Right renal cortex interstitium (tissue), 3 donors: Measurements from ENCODE around the gene IL1R1. TPM values are rescaled to one million over a fixed set of nuclear protein-coding genes. Genes with fewer than 3 reads are reported as not detected.

Source experiments
- DNase-seq, 3 donors: peaks; one replicate each; pipeline ENCODE4 v3.0.0-alpha.2; 2013; ENCODE audit warnings: low read depth in 3 of 3, low spot score in 2 of 3
- polyA plus RNA-seq, 3 donors: library from polyadenylated mRNA; unstranded; fragments of 120-200 nt; gene quantifications; one replicate each; pipeline ENCODE4 v1.2.1, GENCODE V29; 2013; ENCODE audit not compliant: insufficient read length in 3 of 3

IL1R1 gene
- polyA plus RNA-seq, 3 donors, result 29.6 to 37.2 (median 37.1) TPM

DNA sequence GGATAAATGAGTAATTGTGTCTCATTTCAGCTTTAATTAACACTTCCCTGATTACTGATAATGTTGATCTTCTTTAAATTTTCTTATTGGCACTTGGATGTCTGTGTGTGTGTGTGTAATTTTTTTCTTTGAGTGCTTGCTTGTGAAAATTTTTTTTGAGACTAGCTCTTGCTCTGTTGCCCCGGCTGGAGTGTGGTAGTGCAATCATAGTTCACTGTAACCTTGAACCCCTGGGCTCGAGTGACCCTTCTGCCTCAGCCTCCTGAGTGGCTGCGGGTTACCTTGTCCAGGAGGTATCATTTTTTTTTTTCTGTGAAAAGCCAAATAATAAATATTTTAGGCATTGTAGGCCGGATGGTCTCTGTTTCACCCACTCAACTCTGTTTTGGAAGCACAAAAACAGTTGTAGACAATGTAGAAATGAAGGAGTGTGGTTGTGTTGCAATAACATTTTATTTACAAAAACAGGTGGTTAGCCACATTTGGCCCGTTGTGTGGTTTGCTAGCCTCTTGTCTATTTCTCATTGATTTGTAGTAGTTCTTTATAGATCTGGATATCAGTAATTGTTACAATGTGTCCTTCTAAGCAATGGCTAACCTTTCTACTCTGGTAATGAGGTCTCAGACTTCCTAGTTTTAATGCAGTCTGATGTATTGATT lies 52.2 kb downstream of the IL1R1 start:
- DNase-seq, result no peak

GRCh38 chr2:102197389-102198137 lies 55.0 kb downstream of the IL1R1 start:
- DNase-seq, result no peak

DNA sequence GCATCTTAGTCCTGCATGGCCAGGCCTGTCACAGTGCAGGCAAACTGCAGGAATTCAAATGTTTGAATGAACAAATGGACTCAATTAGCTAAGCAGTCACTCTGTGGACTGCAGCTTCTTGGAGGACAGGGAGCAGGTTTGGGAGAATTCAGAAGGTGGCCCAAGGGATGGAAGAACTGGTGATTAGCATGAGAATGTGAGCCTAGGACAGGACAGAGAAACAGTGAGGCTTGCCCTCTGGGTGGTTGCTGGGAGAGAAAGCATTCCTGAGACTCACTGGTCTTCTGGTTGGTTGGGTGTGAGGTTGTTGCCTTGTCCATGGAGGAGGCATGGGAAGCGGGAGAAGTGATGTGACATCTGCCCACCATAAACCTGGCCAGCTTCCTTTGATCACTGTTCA lies 58.0 kb downstream of the IL1R1 start:
- DNase-seq, result no peak

- DNase-seq, result no peak
These were observed 62.1 kb downstream of the IL1R1 start for GRCh38 chr2:102204638-102205037.

DNA sequence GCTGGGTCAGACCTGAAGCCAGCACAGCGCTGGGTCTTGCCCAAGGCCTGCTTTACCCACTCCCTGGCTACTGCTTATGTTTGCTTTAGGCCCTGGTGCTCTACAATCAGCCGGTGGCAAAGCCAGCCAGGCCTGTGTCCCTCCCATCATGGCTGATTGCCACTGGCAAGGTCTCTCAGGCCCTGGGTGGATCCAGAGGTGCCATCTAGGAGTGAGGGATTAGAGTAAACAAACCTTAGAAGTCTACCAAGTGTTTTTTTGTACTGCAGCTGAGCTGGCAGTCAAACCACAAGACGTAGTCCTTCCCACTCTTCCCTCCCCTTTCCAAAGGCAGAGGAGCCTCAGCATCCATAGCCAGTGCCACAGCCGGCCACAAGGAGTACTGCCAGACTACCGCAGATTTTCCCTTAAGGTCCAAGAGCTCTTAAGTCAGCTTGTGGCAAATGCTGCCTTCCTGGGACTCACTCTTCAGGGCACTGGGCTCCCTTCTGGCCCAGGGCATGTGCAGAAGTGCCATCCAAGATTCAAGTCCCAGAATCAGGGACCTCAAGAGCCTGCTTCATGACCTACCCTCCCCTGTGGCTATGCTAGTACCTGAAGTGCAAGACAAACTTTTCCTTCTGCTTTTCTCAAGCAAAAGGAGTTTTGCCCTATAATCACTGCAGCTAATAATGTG lies 64.3 kb downstream of the IL1R1 start:
- no peak for DNase-seq

- no peak for DNase-seq
These were observed 66.2 kb downstream of the IL1R1 start for GRCh38 chr2:102208774-102209173.

DNA sequence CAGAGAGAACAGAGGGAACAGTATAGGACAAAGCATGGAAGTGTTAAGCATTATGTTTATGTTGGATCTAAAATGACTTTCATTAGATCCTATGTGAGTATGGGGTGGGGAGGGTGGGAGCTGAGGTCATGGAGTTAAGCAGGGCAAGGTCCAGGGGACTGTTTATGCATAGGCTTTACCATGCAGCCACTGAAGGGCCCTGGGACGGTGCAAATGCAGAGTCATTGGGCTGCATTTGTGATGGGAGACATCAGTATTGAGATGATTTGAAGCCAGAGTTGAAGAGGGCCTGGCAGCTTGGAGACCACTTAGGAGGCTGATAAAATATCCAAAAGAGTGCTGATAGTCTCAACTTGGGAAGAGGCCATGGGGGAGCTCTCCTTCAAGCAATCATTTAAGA lies 66.9 kb downstream of the IL1R1 start:
- no peak for DNase-seq

DNA sequence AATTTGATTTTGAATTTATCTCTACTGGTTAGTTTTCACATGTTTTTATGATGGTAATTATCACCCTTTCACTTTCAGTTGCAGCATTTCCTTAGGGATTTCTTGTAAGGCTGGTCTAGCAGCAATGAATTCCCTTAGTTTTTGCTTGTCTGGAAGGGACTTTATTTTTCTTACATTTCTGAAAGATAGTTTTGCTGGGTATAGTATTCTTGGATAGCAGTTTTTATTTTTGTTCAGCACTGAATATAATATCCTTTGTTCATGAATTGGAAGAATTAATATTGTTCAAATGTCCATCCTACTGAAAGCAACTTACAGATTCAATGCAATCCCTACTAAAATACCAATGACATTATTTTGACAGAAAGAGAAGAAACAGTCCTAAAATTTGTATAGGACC lies 74.5 kb downstream of the IL1R1 start:
- no peak for DNase-seq

DNA sequence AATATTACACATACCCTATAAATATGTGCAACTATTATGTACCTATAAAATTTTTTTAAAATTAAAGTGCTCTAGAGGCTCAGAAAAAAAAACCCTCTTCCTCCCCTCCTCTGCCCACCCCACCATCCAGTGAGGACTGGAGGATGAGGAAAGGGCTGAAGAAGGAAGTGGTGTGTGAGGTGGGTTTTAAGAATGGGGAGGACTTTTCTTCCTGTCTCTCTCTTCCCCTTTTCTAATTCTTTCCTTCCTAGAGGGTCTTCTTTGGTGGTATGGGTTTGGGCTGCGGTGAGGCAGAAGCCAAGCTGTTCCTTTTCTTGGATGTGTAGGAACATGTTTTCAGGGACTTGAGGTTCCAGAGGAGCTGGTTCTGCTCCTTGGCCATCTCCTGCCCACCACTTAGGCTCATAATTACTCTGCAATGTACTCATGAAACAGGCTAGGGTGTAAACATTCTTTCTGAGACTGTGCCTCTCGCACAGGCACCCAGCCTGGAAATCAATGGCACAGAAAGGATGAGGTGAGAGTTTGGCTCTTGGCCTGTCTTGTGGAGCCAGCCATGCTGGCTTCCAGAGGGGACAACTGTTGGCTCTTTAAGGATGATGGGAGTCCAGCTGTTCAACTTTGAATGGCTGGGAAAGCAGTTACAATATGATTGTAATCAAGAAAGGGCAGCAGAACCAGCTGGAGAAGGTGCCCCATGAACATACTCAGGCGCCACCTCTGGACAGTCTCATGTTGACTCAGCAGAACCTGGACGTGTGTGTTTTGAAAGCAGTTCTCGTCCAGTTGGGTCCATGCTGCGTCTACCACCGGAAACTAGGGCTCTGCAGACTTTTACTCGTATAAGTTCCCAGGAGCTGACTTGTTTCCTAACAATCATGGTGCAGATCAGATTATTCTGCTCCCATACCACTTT lies 82.5 kb downstream of the IL1R1 start:
- no peak for DNase-seq

DNA sequence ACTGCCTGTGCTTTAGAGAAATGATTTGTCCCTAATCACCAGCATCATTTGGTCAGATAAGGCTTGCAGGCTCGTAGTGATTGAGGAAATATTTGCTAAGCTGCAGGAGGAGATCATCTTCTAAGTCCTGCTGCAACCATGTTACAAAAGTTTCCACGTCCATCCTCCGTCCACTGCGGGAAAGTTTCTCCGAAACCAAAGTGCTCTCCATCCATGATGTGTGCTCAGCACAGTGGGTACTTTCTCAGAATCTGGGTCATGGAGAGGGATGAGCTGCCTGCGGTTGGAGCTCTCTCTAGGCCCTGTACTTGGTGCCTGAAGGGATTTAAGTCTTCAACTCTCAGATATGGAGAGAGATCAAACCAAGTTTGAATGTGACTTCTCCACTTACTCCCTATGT lies 83.6 kb downstream of the IL1R1 start:
- DNase-seq, result no peak

GRCh38 chr2:102226612-102227391 lies 84.3 kb downstream of the IL1R1 start:
- peak in 1 of 3 donors; percentile 41 for DNase-seq

- no peak for DNase-seq
These were observed 86.7 kb downstream of the IL1R1 start for GRCh38 chr2:102229141-102229769.

Other genes with a start within 250 kb of the IL1R1 start
- gene IL1R2, start 150.8 kb upstream of the IL1R1 start, polyA plus RNA-seq, result under 1 TPM; 0.26 to 0.75 (median 0.43) TPM
- 1 to 10 TPM in 1 of 3 donors, under 1 TPM in 2; 0.83 to 1.1 (median 0.96) TPM for gene IL1RL2, start 44.3 kb downstream of the IL1R1 start, polyA plus RNA-seq
- 1 to 10 TPM in 1 of 3 donors, under 1 TPM in 2; 0.54 to 1.8 (median 0.58) TPM for gene IL1RL1, start 168.8 kb downstream of the IL1R1 start, polyA plus RNA-seq
- gene IL18R1, start 213.1 kb downstream of the IL1R1 start, polyA plus RNA-seq, result 1 to 10 TPM; 2.1 to 2.7 (median 2.5) TPM